ENCODE measurements around the gene PUS10. TPM values are rescaled to one million over a fixed set of nuclear protein-coding genes. Genes with fewer than 3 reads are reported as not detected.

PUS10 gene
- total and polyA plus RNA-seq, 2 of the 4 experiments (the other 2 are of a cell fraction), result 4.4 to 5.7 TPM

DNA sequence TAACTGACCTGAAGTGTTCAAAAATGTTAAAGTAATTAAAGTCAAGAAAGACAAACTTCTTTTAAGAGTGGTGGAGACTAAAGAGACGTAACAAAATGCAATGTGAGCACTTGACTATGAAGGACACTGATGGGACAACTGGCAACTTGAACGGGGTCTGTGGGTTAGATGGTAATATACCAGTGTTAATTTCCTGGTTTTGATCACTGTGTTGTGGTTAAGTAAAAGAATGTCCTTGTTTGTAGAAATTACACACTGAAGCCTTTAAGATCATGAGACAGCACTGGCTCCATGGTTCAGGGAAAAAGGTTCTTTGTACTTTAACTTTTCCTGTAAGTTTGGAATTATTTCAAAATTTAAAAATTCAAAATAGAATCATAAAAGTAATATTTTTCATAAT, 78.4 kb downstream of the PUS10 start:
- Histone ChIP-seq H2AFZ (replicated peaks; ENCODE audit: low read length, poor library complexity) (no peak overlapping the region), H3K4me1 (ENCODE audit: control insufficient read depth, insufficient read depth, low read length) (no peaks in the 10 kb centered on the region), H3K9me3 (ENCODE audit: control insufficient read depth, insufficient read depth, low read length) (no peaks in the 10 kb centered on the region), H4K8ac (ENCODE audit: low read depth in 2 of 2, low read length in 2 of 2) (no peak overlapping the region), H3K18ac (ENCODE audit: low read depth, low read length) (no peak overlapping the region), H2AK9ac (replicated peaks; ENCODE audit: low read depth, low read length, poor library complexity) (no peak overlapping the region), H4K20me1 (ENCODE audit: insufficient read depth, low read length) (no peaks in the 10 kb centered on the region), H3K27me3 (ENCODE audit: control insufficient read depth, insufficient read depth, low read length) (no peaks in the 10 kb centered on the region), H4K5ac (ENCODE audit: low read depth, low read length) (no peak overlapping the region), H3K14ac (replicated peaks; ENCODE audit: low read depth, low read length) (no peak overlapping the region), H3K79me1 (ENCODE audit: low read depth in 1 of 2, low read length in 2 of 2) (no peaks in the 10 kb centered on the region), H3K4me2 (ENCODE audit: low read depth, low read length) (no peak overlapping the region), H3K4me3 (ENCODE audit: insufficient read depth, low read depth, low read length) (no peak overlapping the region), H2AK5ac (ENCODE audit: low read depth, low read length) (no peak overlapping the region), H3K4ac (ENCODE audit: low read depth, low read length) (no peak overlapping the region), H3K9me1 (ENCODE audit: insufficient read depth, low read length) (no peaks in the 10 kb centered on the region), H3K36me3 (ENCODE audit: control insufficient read depth, insufficient read depth, low read length) (0 out of 2 replicates have a peak, but pooled peaks cover 1% of the 10 kb centered on the region), H3K23ac (ENCODE audit: low read depth, low read length) (no peak overlapping the region), H2BK15ac (ENCODE audit: low read depth, low read length) (no peak overlapping the region), H2BK120ac (ENCODE audit: low read depth, low read length) (no peak overlapping the region), H3K9ac (ENCODE audit: low read depth, low read length) (no peak overlapping the region), H4K91ac (ENCODE audit: insufficient read depth, low read depth, low read length) (no peak overlapping the region), H3K56ac (ENCODE audit: extremely low read depth, insufficient read depth, low read length) (no peak overlapping the region), H2BK5ac (ENCODE audit: low read depth, low read length, poor library complexity, severe bottlenecking) (no peak overlapping the region), H2BK20ac (ENCODE audit: low read depth, low read length) (no peak overlapping the region), H3K27ac (ENCODE audit: insufficient read depth, low read length) (no peak overlapping the region)
- DNase-seq (no peak), ATAC-seq (ENCODE audit: low read depth) (no peak)
- 88% methylated on average over 2 of the region's 2 CpGs; no CpG with 5 or more reads in 1 of the 2 experiments for WGBS, 2 experiments (ENCODE audit: extremely low coverage in 2 of 2, insufficient read length in 1 of 2)
- dilution Hi-C loops (cut with HindIII; ENCODE audit: low sequenced_read_pairs, unreplicated experiment), result no loop called here
- ChIA-PET POLR2A (ENCODE audit: unreplicated experiment) (no interaction called here), CTCF (no interaction called here)
- BruUV-seq (replicated peaks), result no TSS peak
- TF ChIP-seq BHLHE40 (IDR thresholded peaks at IDR 0.05; ENCODE audit: low read depth, low read length) (no peak), NFE2L2 (IDR thresholded peaks at IDR 0.05; ENCODE audit: low read depth, low read length) (no peak), MAZ (IDR thresholded peaks at IDR 0.05; ENCODE audit: borderline replicate concordance, low read depth, low read length) (no peak), SMC3 (IDR thresholded peaks at IDR 0.05; ENCODE audit: low read depth, low read length) (no peak), FOS (IDR thresholded peaks at IDR 0.05; ENCODE audit: low read depth, low read length) (no peak), CHD1 (IDR thresholded peaks at IDR 0.05; ENCODE audit: low read depth, low read length) (no peak), USF2 (IDR thresholded peaks at IDR 0.05; ENCODE audit: low read depth, low read length) (no peak), POLR2A (IDR thresholded peaks at IDR 0.05; ENCODE audit: low read depth, low read length) (no peak), MAFK (IDR thresholded peaks at IDR 0.05; ENCODE audit: low read depth, low read length) (no peak), RFX5 (IDR thresholded peaks at IDR 0.05; ENCODE audit: low read depth, low read length) (no peak), RCOR1 (IDR thresholded peaks at IDR 0.05; ENCODE audit: insufficient replicate concordance, low read length) (no peak), CEBPB (IDR thresholded peaks at IDR 0.05; ENCODE audit: low read depth, low read length) (no peak)
- TF ChIP-seq, protein P1, sequence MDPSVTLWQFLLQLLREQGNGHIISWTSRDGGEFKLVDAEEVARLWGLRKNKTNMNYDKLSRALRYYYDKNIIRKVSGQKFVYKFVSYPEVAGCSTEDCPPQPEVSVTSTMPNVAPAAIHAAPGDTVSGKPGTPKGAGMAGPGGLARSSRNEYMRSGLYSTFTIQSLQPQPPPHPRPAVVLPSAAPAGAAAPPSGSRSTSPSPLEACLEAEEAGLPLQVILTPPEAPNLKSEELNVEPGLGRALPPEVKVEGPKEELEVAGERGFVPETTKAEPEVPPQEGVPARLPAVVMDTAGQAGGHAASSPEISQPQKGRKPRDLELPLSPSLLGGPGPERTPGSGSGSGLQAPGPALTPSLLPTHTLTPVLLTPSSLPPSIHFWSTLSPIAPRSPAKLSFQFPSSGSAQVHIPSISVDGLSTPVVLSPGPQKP (IDR thresholded peaks at IDR 0.05; ENCODE audit: borderline replicate concordance, low read depth, low read length), result no peak
- intact Hi-C loops (cut with micrococcal nuclease), result no loop called here
- in situ Hi-C loops (cut with MboI; ENCODE audit: low sequenced_read_pairs), result no loop called here
